NOMO-1 treated with dmso at 0.1 percent for 144 hours (cell line): ENCODE results near the gene CACFD1.

Experiments used
- DNase-seq: peaks from one replicate; lab custom pipeline; 2025; ENCODE audit not compliant: unreplicated experiment; lab: John Stamatoyannopoulos, UW

The CACFD1 gene

GRCh38 chr9:133459476-133460404, at the start of gene CACFD1:
Gene CACFD1 (plus strand): TSS chr9:133459978. CDS start chr9:133460067, 89 bp downstream.
- DNase-seq, result peak; percentile 82

GRCh38 chr9:133415170-133415569, 44.6 kb upstream of the CACFD1 start:
- no peak for DNase-seq

GRCh38 chr9:133417541-133418461, 42.0 kb upstream of the CACFD1 start, which contains the start of gene REXO4:
Gene REXO4 (minus strand): TSS chr9:133418010. CDS start chr9:133417844, 166 bp downstream.
- DNase-seq, result peak; percentile 76

- no peak for DNase-seq
Observed at GRCh38 chr9:133419005-133419404, 40.8 kb upstream of the CACFD1 start.

- no peak for DNase-seq
Observed at GRCh38 chr9:133420392-133420827, 39.4 kb upstream of the CACFD1 start.

GRCh38 chr9:133421615-133422542, 37.9 kb upstream of the CACFD1 start, which contains the start of gene ADAMTS13:
Gene ADAMTS13 (plus strand): TSS chr9:133422367. CDS start chr9:133422444, 77 bp downstream.
- DNase-seq, result no peak

- DNase-seq, result no peak
Observed at GRCh38 chr9:133423216-133423615, 36.6 kb upstream of the CACFD1 start.

- no peak for DNase-seq
Observed at GRCh38 chr9:133424187-133424586, 35.6 kb upstream of the CACFD1 start.

GRCh38 chr9:133425049-133425632, 34.6 kb upstream of the CACFD1 start:
- DNase-seq, result no peak

GRCh38 chr9:133426011-133426410, 33.8 kb upstream of the CACFD1 start:
- no peak for DNase-seq

GRCh38 chr9:133427658-133428348, 32.0 kb upstream of the CACFD1 start:
- DNase-seq, result no peak

GRCh38 chr9:133428617-133429101, 31.1 kb upstream of the CACFD1 start:
- no peak for DNase-seq

- no peak for DNase-seq
Observed at GRCh38 chr9:133429214-133429613, 30.6 kb upstream of the CACFD1 start.

GRCh38 chr9:133429641-133430161, 30.1 kb upstream of the CACFD1 start:
- DNase-seq, result no peak

GRCh38 chr9:133430244-133430643, 29.5 kb upstream of the CACFD1 start:
- peak; percentile 2 for DNase-seq

- no peak for DNase-seq
Observed at GRCh38 chr9:133433351-133433843, 26.4 kb upstream of the CACFD1 start.

GRCh38 chr9:133436681-133437080, 23.1 kb upstream of the CACFD1 start:
- no peak for DNase-seq

- DNase-seq, result no peak
Observed at GRCh38 chr9:133437753-133438531, 21.8 kb upstream of the CACFD1 start.
